GM19463 (cell line): ENCODE measurements around the gene NRCAM.
A peak's percentile ranks its signal among the peaks of the same experiment; 100 is the strongest.
"Not testable (repeated sequence)": the region's sequence is repeated elsewhere in the genome, so short reads cannot be mapped to it uniquely, and the experiment has no call there.

Experiments
- ATAC-seq: cut with Tn5 transposase; IDR thresholded peaks from one replicate; pipeline ENCODE4 v1.9.1; 2021; ENCODE audit warnings: mild to moderate bottlenecking, moderate library complexity; ENCODE audit not compliant: unreplicated experiment

The NRCAM gene

GRCh38 chr7:108404509-108405420 is 51.5 kb downstream of the NRCAM start:
- no peak for ATAC-seq

GRCh38 chr7:108403597-108404217 is 52.5 kb downstream of the NRCAM start:
- no peak for ATAC-seq

GRCh38 chr7:108402865-108403264 is 53.4 kb downstream of the NRCAM start:
- ATAC-seq, result peak; percentile 50

- no peak for ATAC-seq
Observed at GRCh38 chr7:108396080-108396479, 60.2 kb downstream of the NRCAM start.

- no peak for ATAC-seq
Observed at GRCh38 chr7:108395426-108395825, 60.8 kb downstream of the NRCAM start.

- ATAC-seq, result not testable (repeated sequence)
Observed at GRCh38 chr7:108393097-108393496, 63.1 kb downstream of the NRCAM start.

- ATAC-seq, result not testable (repeated sequence)
Observed at GRCh38 chr7:108387686-108388085, 68.5 kb downstream of the NRCAM start.

- no peak for ATAC-seq
Observed at GRCh38 chr7:108385834-108386422, 70.3 kb downstream of the NRCAM start.

- no peak for ATAC-seq
Observed at GRCh38 chr7:108384716-108385483, 71.3 kb downstream of the NRCAM start.

GRCh38 chr7:108382932-108383331 is 73.3 kb downstream of the NRCAM start:
- ATAC-seq, result no peak

- no peak for ATAC-seq
Observed at GRCh38 chr7:108380517-108380916, 75.7 kb downstream of the NRCAM start.

GRCh38 chr7:108376206-108376605 is 80.0 kb downstream of the NRCAM start:
- ATAC-seq, result no peak

- ATAC-seq, result no peak
Observed at GRCh38 chr7:108375668-108376067, 80.6 kb downstream of the NRCAM start.

- ATAC-seq, result no peak
Observed at GRCh38 chr7:108374899-108375298, 81.3 kb downstream of the NRCAM start.

GRCh38 chr7:108372618-108373017 is 83.6 kb downstream of the NRCAM start:
- ATAC-seq, result no peak

GRCh38 chr7:108370616-108371015 is 85.6 kb downstream of the NRCAM start:
- ATAC-seq, result no peak

GRCh38 chr7:108368466-108368865 is 87.8 kb downstream of the NRCAM start:
- no peak for ATAC-seq

- no peak for ATAC-seq
Observed at GRCh38 chr7:108367946-108368345, 88.3 kb downstream of the NRCAM start.

GRCh38 chr7:108367314-108367713 is 88.9 kb downstream of the NRCAM start:
- no peak for ATAC-seq

- ATAC-seq, result no peak
Observed at GRCh38 chr7:108363659-108364058, 92.6 kb downstream of the NRCAM start.
